Colonic mucosa (tissue), 4 donors: ENCODE data around the gene OR51S1. TPM values are rescaled to one million over a fixed set of nuclear protein-coding genes. Genes with fewer than 3 reads are reported as not detected.
"Not testable (repeated sequence)": the region's sequence is repeated elsewhere in the genome, so short reads cannot be mapped to it uniquely, and the experiment has no call there.

Experiments used
- DNase-seq: peaks from one replicate; pipeline ENCODE4 v3.0.0-alpha.2; 2020
- H3K27ac ChIP-seq: fragments of 200-600 bp; one replicate; pipeline ENCODE4 v1.8.0; 2021
- H3K27me3 ChIP-seq: fragments of 200-600 bp; one replicate; pipeline ENCODE4 v1.8.0; 2021
- H3K36me3 ChIP-seq: fragments of 200-600 bp; one replicate; pipeline ENCODE4 v1.8.0; 2021
- H3K4me1 ChIP-seq: fragments of 200-600 bp; one replicate; pipeline ENCODE4 v1.8.0; 2021; ENCODE audit warnings: mild to moderate bottlenecking
- H3K4me3 ChIP-seq: fragments of 200-600 bp; one replicate; pipeline ENCODE4 v1.8.0; 2021
- H3K9ac ChIP-seq, 2 donors: one replicate each; pipeline ENCODE4 v1.7.0; 2013; ENCODE audit warnings: control low read depth in 2 of 2, low read depth in 2 of 2, low read length in 2 of 2
- H3K9me3 ChIP-seq: fragments of 200-600 bp; one replicate; pipeline ENCODE4 v1.8.0; 2021
- CTCF ChIP-seq: fragments of 200-600 bp; IDR thresholded peaks from one replicate; pipeline ENCODE4 v1.8.0; 2022; ENCODE audit warnings: antibody characterized with exemption, mild to moderate bottlenecking
- intact Hi-C: fragments of 100-400 bp; cut with DNase I; formaldehyde crosslinking; loops from one replicate; pipeline ENCODE4 v1.14.1; 2022
- total RNA-seq, 2 donors: library from RNA; stranded (reverse); fragmentation: NEBNext Ultra II Directional in 1 of 2; extraction: Animal tissue kit (Norgen Biotek cat#: 25700) in 1 of 2; gene quantifications; one replicate each; pipeline ENCODE4 v1.2.1, GENCODE V29; 2021
- donor health status: healthy.
- donor health status: DM: no; HTN: no; CAD: no.
- donor health status: DM: no; HTN: no; CAD: no.

Gene OR51S1
- total RNA-seq, 2 donors from 2014 or later, result not detected

- no peak for DNase-seq
- Histone ChIP-seq H3K4me3 (no peak overlapping the region), H3K9me3 (no peaks in the 10 kb centered on the region), H3K27me3 (no peaks in the 10 kb centered on the region), H3K27ac (no peak overlapping the region), H3K4me1 (no peaks in the 10 kb centered on the region), H3K9ac (no peak overlapping the region), H3K36me3 (no peaks in the 10 kb centered on the region)
- no peak for TF ChIP-seq CTCF
- intact Hi-C loops, result no loop called here
Measured at GRCh38 chr11:4808476-4808875, 40.5 kb downstream of the OR51S1 start.

GRCh38 chr11:4804280-4804679, 44.7 kb downstream of the OR51S1 start, which contains the start of gene OR52R1:
OR52R1 (minus strand) TSS chr11:4804380; CDS start chr11:4804380, 0 bp downstream.
- intact Hi-C loops, result no loop called here
- Histone ChIP-seq H3K36me3 (no peaks in the 10 kb centered on the region), H3K9ac (no peak within 1 kb of the TSS), H3K4me1 (no peaks in the 10 kb centered on the region), H3K9me3 (no peaks in the 10 kb centered on the region), H3K27me3 (no peaks in the 10 kb centered on the region), H3K4me3 (no peak within 1 kb of the TSS), H3K27ac (no peak within 1 kb of the TSS)
- DNase-seq, result no peak
- TF ChIP-seq CTCF, result no peak

GRCh38 chr11:4801316-4801715, 47.7 kb downstream of the OR51S1 start:
- H3K9me3 ChIP-seq, H3K4me1 ChIP-seq, H3K9ac ChIP-seq, H3K27me3 ChIP-seq, H3K27ac ChIP-seq, intact Hi-C loops, DNase-seq, H3K4me3 ChIP-seq, H3K36me3 ChIP-seq: not testable (repeated sequence)

GRCh38 chr11:4798427-4799183, 50.4 kb downstream of the OR51S1 start:
- Histone ChIP-seq H3K4me1 (no peaks in the 10 kb centered on the region), H3K9ac (no peak overlapping the region), H3K36me3 (no peaks in the 10 kb centered on the region), H3K9me3 (no peaks in the 10 kb centered on the region), H3K27me3 (no peaks in the 10 kb centered on the region), H3K27ac (no peak overlapping the region), H3K4me3 (no peak overlapping the region)
- no peak for TF ChIP-seq CTCF
- DNase-seq, result no peak
- intact Hi-C loops, result no loop called here

Other genes starting within 250 kb of the OR51S1 start
- 10 to 100 TPM; 13.9 to 20.0 TPM for gene TRIM68, start 241.0 kb downstream of the OR51S1 start, total RNA-seq
- not detected for gene OR51D1, start 211.7 kb downstream of the OR51S1 start, total RNA-seq
- 1 to 10 TPM in 1 of 2 donors, under 1 TPM in 1; 0.22 to 1.0 TPM for gene OR51E1, start 205.2 kb downstream of the OR51S1 start, total RNA-seq
- under 1 TPM; 0.30 to 0.74 TPM for gene OR51E2, start 151.4 kb downstream of the OR51S1 start, total RNA-seq
- gene MMP26, start 144.4 kb downstream of the OR51S1 start, total RNA-seq, result not detected
- not detected for gene OR51F1, start 79.3 kb downstream of the OR51S1 start, total RNA-seq
- not detected for gene OR52R1, start 44.8 kb downstream of the OR51S1 start, total RNA-seq
- gene OR51F2, start 27.9 kb downstream of the OR51S1 start, total RNA-seq, result not detected
- gene OR51T1, start 32.7 kb upstream of the OR51S1 start, total RNA-seq, result not detected
- not detected for gene OR51A7, start 54.6 kb upstream of the OR51S1 start, total RNA-seq
- gene OR51G2, start 70.1 kb upstream of the OR51S1 start, total RNA-seq, result not detected
- not detected for gene OR51G1, start 75.1 kb upstream of the OR51S1 start, total RNA-seq
- gene OR51A4, start 98.4 kb upstream of the OR51S1 start, total RNA-seq, result not detected
- not detected for gene OR51A2, start 106.5 kb upstream of the OR51S1 start, total RNA-seq
- gene OR51L1, start 145.6 kb upstream of the OR51S1 start, total RNA-seq, result not detected
- not detected for gene OR52J3, start 197.3 kb upstream of the OR51S1 start, total RNA-seq
- gene OR52E2, start 210.4 kb upstream of the OR51S1 start, total RNA-seq, result not detected
- gene OR52E1, start 220.4 kb upstream of the OR51S1 start, total RNA-seq, result not detected